HG02642 (cell line): Measurements from ENCODE around the gene PRDM1.

Experiments
- ATAC-seq: cut with Tn5 transposase; IDR thresholded peaks from one replicate; pipeline ENCODE4 v1.9.1; 2021; ENCODE audit warnings: mild to moderate bottlenecking; ENCODE audit not compliant: unreplicated experiment, poor library complexity

PRDM1 gene

GRCh38 chr6:106066989-106067388 lies 19.1 kb upstream of the PRDM1 start:
- no peak for ATAC-seq

GRCh38 chr6:106069478-106069877 lies 16.7 kb upstream of the PRDM1 start:
- ATAC-seq = no peak

- ATAC-seq = no peak
Observed at GRCh38 chr6:106070636-106071035, 15.5 kb upstream of the PRDM1 start.

GRCh38 chr6:106072501-106073090 lies 13.5 kb upstream of the PRDM1 start:
- no peak for ATAC-seq

GRCh38 chr6:106074146-106074545 lies 12.0 kb upstream of the PRDM1 start:
- no peak for ATAC-seq

GRCh38 chr6:106076139-106076538 lies 10.0 kb upstream of the PRDM1 start:
- no peak for ATAC-seq

DNA sequence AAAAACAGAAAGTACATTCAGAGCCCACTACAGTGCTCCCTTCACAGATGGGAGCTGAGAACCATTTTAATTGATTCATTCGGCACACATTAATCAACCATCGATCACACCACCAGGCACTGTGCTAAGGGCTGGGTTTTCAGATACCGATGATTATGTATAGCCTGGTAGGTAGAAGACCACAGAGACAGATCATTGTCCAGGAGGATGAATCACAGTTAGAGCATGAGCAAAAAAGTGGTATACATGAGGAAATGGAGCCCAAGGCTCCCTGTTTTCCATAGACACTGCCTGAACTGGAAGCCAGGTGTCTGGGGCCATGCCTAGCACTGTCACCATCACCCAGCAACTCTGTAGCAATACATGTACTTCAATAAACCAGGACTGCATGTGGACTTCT lies 9.0 kb upstream of the PRDM1 start:
- ATAC-seq = no peak

DNA sequence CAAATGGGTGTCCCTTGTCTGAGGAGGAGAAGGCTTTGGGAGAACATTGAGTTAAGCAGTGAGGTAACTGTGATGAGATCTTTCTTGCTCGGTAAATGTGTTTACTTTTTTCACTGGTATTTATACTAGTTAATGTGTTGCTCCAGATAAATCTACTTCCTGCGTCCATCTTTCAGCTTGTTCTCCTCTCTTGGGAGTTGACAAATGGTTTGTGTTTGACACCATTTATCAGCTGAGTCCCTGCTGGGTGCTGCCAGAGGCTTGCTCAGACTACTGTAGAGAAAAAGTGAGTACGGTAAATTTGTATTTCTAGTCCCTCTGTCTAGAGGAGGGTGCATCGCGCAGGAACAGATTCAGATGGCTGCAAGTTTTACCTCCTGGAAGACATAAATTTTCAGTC lies 8.3 kb upstream of the PRDM1 start:
- ATAC-seq = no peak

- ATAC-seq = no peak
Observed at GRCh38 chr6:106079961-106080762, 6.0 kb upstream of the PRDM1 start.

GRCh38 chr6:106080763-106081095 lies 5.4 kb upstream of the PRDM1 start:
- ATAC-seq = no peak

GRCh38 chr6:106081715-106082114 lies 4.4 kb upstream of the PRDM1 start:
- no peak for ATAC-seq

- no peak for ATAC-seq
Observed at GRCh38 chr6:106082735-106083398, 3.3 kb upstream of the PRDM1 start.

- no peak for ATAC-seq
Observed at GRCh38 chr6:106083618-106084017, 2.5 kb upstream of the PRDM1 start.

DNA sequence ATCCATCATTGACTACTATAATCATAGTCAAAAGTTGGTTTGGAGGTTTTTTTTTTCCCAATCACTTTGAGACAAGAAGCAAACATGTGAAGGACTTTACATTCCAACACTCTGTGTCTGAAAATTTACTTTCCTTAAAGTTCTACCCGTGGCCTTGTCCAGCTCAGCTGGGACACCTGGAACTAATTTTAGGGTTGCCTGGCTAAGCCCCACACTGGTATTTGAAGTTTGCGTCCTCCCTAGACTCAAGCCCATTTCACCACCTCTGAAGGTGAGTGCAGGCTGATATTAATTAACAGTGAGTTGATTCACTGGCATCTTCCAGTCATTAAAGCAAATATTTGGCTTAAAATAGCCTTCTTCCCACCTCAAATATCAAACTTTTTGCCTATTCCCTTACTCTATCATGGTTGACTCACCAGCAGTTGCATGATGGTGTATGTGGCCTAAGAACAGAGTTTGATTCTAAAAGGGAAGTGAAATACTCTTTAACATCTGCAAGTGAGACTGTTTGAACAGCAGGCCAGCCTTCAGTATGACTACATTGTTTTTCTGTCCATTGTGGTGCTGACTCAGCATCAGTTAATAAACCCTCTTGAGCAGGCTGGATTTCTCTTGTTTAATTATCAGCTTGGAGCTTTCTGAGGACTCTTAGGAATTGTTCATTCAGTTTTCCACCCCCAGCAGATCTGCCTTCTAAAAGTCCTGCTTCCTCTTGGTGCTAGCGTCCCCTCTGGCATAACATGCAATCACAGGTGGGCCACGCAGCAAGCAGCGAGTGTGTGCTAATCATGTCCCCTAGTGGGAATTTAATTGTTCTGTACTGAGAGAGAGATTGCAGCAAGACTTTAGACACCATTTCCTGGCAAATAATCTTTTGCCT lies 1.8 kb upstream of the PRDM1 start:
- ATAC-seq = peak; percentile 74

- no peak for ATAC-seq
Observed at GRCh38 chr6:106084989-106085691, 996 bp upstream of the PRDM1 start.

DNA sequence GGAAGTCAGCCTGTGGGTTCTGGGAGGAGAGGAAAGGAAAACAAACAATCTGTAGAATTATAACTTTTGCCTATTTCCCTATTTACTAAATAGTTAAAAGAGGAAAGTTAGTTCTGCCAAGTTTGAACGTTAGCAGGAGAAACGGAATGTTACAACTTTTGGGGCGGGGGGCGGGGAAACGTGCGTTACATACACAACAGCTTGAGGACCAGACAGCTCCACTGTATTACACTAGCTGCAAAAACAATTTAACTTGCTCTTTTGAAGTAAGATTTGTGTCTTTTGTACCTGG lies 498 bp upstream of the PRDM1 start:
- no peak for ATAC-seq

GRCh38 chr6:106086814-106087175 lies 659 bp downstream of the PRDM1 start:
- no peak for ATAC-seq

- ATAC-seq = no peak
Observed at GRCh38 chr6:106087548-106088325, 1.6 kb downstream of the PRDM1 start.

- ATAC-seq = no peak
Observed at GRCh38 chr6:106090001-106090400, 3.9 kb downstream of the PRDM1 start.

- ATAC-seq = no peak
Observed at GRCh38 chr6:106092279-106092678, 6.1 kb downstream of the PRDM1 start.
